ENCODE data around the gene SRSF8.
"Not testable (repeated sequence)": the region's sequence is repeated elsewhere in the genome, so short reads cannot be mapped to it uniquely, and the experiment has no call there.

SRSF8 gene

GRCh38 chr11:95111471-95111870 lies 44.8 kb downstream of the SRSF8 start:
- H3K27me3 Mint-ChIP-seq; H3K9me3 Mint-ChIP-seq; H3K36me3 Mint-ChIP-seq (ENCODE audit: low read depth); H3K27ac Mint-ChIP-seq; H3K4me3 Mint-ChIP-seq; intact Hi-C loops (cut with micrococcal nuclease): not testable (repeated sequence)
- peaks cover 25% of the 10 kb centered on the region for H3K4me1 Mint-ChIP-seq (ENCODE audit: low read depth)

GRCh38 chr11:95111923-95112540 lies 45.3 kb downstream of the SRSF8 start:
- H3K27ac Mint-ChIP-seq, result no peak overlapping the region

GRCh38 chr11:95115597-95115996 lies 48.9 kb downstream of the SRSF8 start:
- Mint-ChIP-seq H3K27ac (no peak overlapping the region), H3K4me3 (no peak overlapping the region), H3K4me1 (ENCODE audit: low read depth) (no peaks in the 10 kb centered on the region), H3K36me3 (ENCODE audit: low read depth) (no peaks in the 10 kb centered on the region), H3K27me3 (no peaks in the 10 kb centered on the region), H3K9me3 (no peaks in the 10 kb centered on the region)
- intact Hi-C loops (cut with micrococcal nuclease), result no loop called here

More at GRCh38 chr11:95111923-95112540, 45.3 kb downstream of the SRSF8 start:
- intact Hi-C loops (cut with micrococcal nuclease), result no loop called here
- Mint-ChIP-seq H3K9me3 (no peaks in the 10 kb centered on the region), H3K27me3 (no peaks in the 10 kb centered on the region), H3K4me3 (no peak overlapping the region), H3K36me3 (ENCODE audit: low read depth) (no peaks in the 10 kb centered on the region), H3K4me1 (ENCODE audit: low read depth) (peaks cover 25% of the 10 kb centered on the region)

GRCh38 chr11:95119361-95120060 lies 52.8 kb downstream of the SRSF8 start:
- intact Hi-C loops (cut with micrococcal nuclease), result no loop called here
- Mint-ChIP-seq H3K27ac (no peak overlapping the region), H3K4me3 (no peak overlapping the region), H3K9me3 (no peaks in the 10 kb centered on the region), H3K36me3 (ENCODE audit: low read depth) (no peaks in the 10 kb centered on the region), H3K27me3 (no peaks in the 10 kb centered on the region), H3K4me1 (ENCODE audit: low read depth) (no peaks in the 10 kb centered on the region)
